ENCODE data around the gene SLC16A4.

GRCh38 chr1:110436635-110437034 lies 45.8 kb upstream of the SLC16A4 start:
- TF ChIP-seq CTCF (conservative IDR thresholded peaks at IDR 0.05; ENCODE audit: low read depth in 2 of 2) (no peak), EZH2phosphoT487 (IDR thresholded peaks at IDR 0.05; ENCODE audit: unreplicated experiment) (no peak), POLR2AphosphoS5 (IDR thresholded peaks at IDR 0.05; ENCODE audit: low read depth) (no peak), REST (IDR thresholded peaks at IDR 0.05; ENCODE audit: unreplicated experiment) (no peak), CREB1 (CRISPR knock-in tag; IDR thresholded peaks at IDR 0.05; ENCODE audit: low read depth) (no peak), JUNB (IDR thresholded peaks at IDR 0.05; ENCODE audit: unreplicated experiment) (no peak)

All from GM23338 (cell line).